A375 (cell line): ENCODE data around the gene FLII. TPM values are rescaled to one million over a fixed set of nuclear protein-coding genes. Genes with fewer than 3 reads are reported as not detected.

Source experiments
- total RNA-seq: library from RNA; depleted of rRNA; stranded (reverse); fragments of >200 nt; shearing (Covaris generic); gene quantifications from 2 replicates; pipeline ENCODE4 v1.2.3, GENCODE V29; 2014; rRNA removed

FLII gene
- total RNA-seq, result 212 and 214 TPM in 2 replicates

DNA sequence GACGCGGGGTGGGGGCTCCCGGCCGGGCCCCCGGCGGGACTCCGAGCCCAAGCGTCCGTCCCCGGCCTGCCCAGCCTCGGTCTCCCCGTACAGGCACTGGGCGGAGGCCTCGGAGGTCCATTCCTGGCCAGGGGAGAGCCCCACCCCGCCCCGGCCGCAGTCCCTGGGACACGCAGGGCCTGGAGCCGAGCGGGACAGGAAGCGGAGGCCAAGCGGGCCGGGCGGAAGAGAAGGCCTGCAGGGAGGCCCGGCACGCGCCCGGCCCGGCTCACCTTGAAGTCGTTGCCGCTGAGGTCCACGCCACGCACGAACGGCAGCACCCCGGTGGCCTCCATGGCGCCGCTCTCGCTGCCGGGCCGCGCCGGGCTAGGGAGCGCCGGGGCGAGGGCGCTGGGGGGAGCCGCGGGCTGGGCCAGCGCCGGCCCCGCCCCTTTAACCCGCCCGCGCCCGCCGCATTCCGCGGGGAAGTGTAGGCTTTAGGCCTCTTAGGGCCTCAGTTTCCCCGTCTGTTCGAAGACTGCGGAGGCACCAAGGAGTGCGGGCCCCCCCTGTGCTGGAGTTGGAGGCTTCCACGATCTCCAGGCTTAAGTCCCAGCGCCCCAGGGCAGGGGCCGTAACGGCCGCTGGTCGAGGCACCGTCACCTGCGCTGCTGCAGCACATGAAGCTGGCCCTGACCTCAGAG lies at the start of gene FLII:
Gene FLII, minus strand, starts transcription at position 383 of the 683 bp plus-strand sequence. Its CDS starts 48 bp downstream, at position 335.

GRCh38 chr17:18260332-18261145 lies 2.0 kb upstream of the FLII start, which contains the start of gene MIEF2:
Gene MIEF2 (plus strand): TSS chr17:18260662. CDS start chr17:18262721, 2,059 bp downstream.

DNA sequence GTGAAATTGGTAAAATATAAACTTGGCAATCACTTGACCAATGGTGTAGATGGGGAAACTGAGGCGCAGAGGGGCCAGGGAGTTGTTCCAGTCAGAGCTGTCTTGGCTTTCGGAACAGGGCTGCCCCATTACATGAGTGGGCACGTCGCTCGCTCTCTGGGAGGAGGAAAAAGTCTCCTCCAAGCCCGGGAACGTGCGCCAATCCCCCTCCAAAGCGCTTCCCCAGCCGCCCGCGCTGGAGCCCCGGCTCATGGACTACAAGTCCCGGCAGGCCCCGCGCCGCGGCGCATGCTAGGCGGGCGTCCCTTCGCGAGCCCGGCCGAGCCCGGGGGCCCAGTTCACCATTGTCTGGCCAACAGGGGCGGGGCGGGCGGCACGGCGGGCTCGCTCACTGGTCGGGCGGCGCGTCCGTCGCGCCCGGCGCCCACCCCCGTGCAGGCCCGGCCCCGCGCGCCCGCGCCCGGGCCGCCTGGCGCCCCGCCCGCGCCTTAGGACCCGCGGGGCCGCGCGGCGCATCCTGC lies 33.4 kb downstream of the FLII start, which contains the start of gene LLGL1:
Gene LLGL1, plus strand, starts transcription at position 515 of the 521 bp plus-strand sequence. CDS start 48 bp downstream, outside the sequence.

Other genes with a start within 250 kb of the FLII start
- 27.6 and 32.7 TPM in 2 replicates for gene ATPAF2, start 219.6 kb downstream of the FLII start, total RNA-seq
- gene GID4, start 219.3 kb downstream of the FLII start, total RNA-seq, result 6.3 and 8.3 TPM in 2 replicates
- 55.4 and 59.4 TPM in 2 replicates for gene DRG2, start 170.8 kb downstream of the FLII start, total RNA-seq
- gene MYO15A, start 150.0 kb downstream of the FLII start, total RNA-seq, result 0.27 and 0.41 TPM in 2 replicates
- 61.4 TPM in 2 replicates for gene ALKBH5, start 74.9 kb downstream of the FLII start, total RNA-seq
- 23.5 and 26.6 TPM in 2 replicates for gene LLGL1, start 33.1 kb downstream of the FLII start, total RNA-seq
- 8.5 and 20.4 TPM in 2 replicates for gene MIEF2, start 1.9 kb upstream of the FLII start, total RNA-seq
- gene TOP3A, start 56.3 kb upstream of the FLII start, total RNA-seq, result 63.3 and 65.4 TPM in 2 replicates
- gene SMCR8, start 56.6 kb upstream of the FLII start, total RNA-seq, result 11.1 and 11.2 TPM in 2 replicates
- 48.1 and 49.9 TPM in 2 replicates for gene SHMT1, start 104.8 kb upstream of the FLII start, total RNA-seq
- gene EVPLL, start 119.0 kb upstream of the FLII start, total RNA-seq, result 0.23 TPM in 1 of 2 replicates, not detected in the other
- not detected in 2 replicates for gene LGALS9C, start 218.1 kb upstream of the FLII start, total RNA-seq